Lower lobe of right lung (tissue), 2 donors: ENCODE measurements around the gene MYOCOS. TPM values are rescaled to one million over a fixed set of nuclear protein-coding genes. Genes with fewer than 3 reads are reported as not detected.
"Not testable (repeated sequence)": the region's sequence is repeated elsewhere in the genome, so short reads cannot be mapped to it uniquely, and the experiment has no call there.

Source experiments
- ATAC-seq, 2 donors: fragments of 200-7000 bp; cut with Tn5 transposase; one replicate each; pipeline ENCODE4 v1.9.1; 2020 to 2022; ENCODE audit warnings: mild to moderate bottlenecking in 2 of 2, moderate library complexity in 2 of 2
- DNase-seq: peaks from one replicate; pipeline ENCODE4 v3.0.0-alpha.2; 2020
- H3K27ac ChIP-seq: fragments of 200-600 bp; one replicate; pipeline ENCODE4 v1.8.0; 2022
- H3K27me3 ChIP-seq: fragments of 200-600 bp; one replicate; pipeline ENCODE4 v1.8.0; 2022; ENCODE audit warnings: low read depth
- H3K36me3 ChIP-seq: fragments of 200-600 bp; one replicate; pipeline ENCODE4 v1.8.0; 2022; ENCODE audit warnings: mild to moderate bottlenecking
- H3K4me1 ChIP-seq: fragments of 200-600 bp; one replicate; pipeline ENCODE4 v1.8.0; 2022
- H3K4me3 ChIP-seq: fragments of 200-600 bp; one replicate; pipeline ENCODE4 v1.8.0; 2022; ENCODE audit warnings: mild to moderate bottlenecking
- H3K9me3 ChIP-seq: fragments of 200-600 bp; one replicate; pipeline ENCODE4 v1.8.0; 2022
- CTCF ChIP-seq: fragments of 200-600 bp; IDR thresholded peaks from one replicate; pipeline ENCODE4 v1.8.0; 2022; ENCODE audit warnings: antibody characterized with exemption, mild to moderate bottlenecking
- intact Hi-C: fragments of 100-400 bp; cut with DNase I; formaldehyde crosslinking; loops from one replicate; pipeline ENCODE4 v1.11.0; 2022
- total RNA-seq: library from RNA; stranded (reverse); fragmentation: NEBNext Ultra II Directional; extraction: Animal tissue kit (Norgen Biotek cat#: 25700); gene quantifications from one replicate; pipeline ENCODE4 v1.2.1, GENCODE V29; 2021
- donor health status: DM: no; HTN: yes; CAD: no; lungs with severe emphysema.

Gene MYOCOS
- total RNA-seq, 1 donor from 2014 or later: 0.18 TPM

GRCh38 chr1:171596119-171596518 lies 25.9 kb upstream of the MYOCOS start:
- ATAC-seq: peak in 1 of 2 donors; percentile 54
- Histone ChIP-seq H3K27me3 (no peaks in the 10 kb centered on the region), H3K9me3 (no peaks in the 10 kb centered on the region), H3K36me3 (peaks cover 39% of the 10 kb centered on the region), H3K4me1 (no peaks in the 10 kb centered on the region), H3K4me3 (no peak overlapping the region), H3K27ac (no peak overlapping the region)
- intact Hi-C loops: no loop called here
- TF ChIP-seq CTCF: no peak
- no peak for DNase-seq

- intact Hi-C loops: no loop called here
- TF ChIP-seq CTCF: no peak
- H3K4me3 ChIP-seq: no peak overlapping the region
Observed at GRCh38 chr1:171596705-171597104, 25.3 kb upstream of the MYOCOS start.

GRCh38 chr1:171597203-171597602 lies 24.8 kb upstream of the MYOCOS start:
- peaks cover 28% of the 10 kb centered on the region for H3K36me3 ChIP-seq
- peak; percentile 32 to 67 for ATAC-seq
- TF ChIP-seq CTCF: no peak
- no peaks in the 10 kb centered on the region for H3K27me3 ChIP-seq
- intact Hi-C loops: no loop called here
- H3K27ac ChIP-seq: no peak overlapping the region
- no peak overlapping the region for H3K4me3 ChIP-seq
- no peak for DNase-seq
- H3K4me1 ChIP-seq: no peaks in the 10 kb centered on the region
- H3K9me3 ChIP-seq: no peaks in the 10 kb centered on the region

More at GRCh38 chr1:171596705-171597104, 25.3 kb upstream of the MYOCOS start:
- ATAC-seq (peak in 1 of 2 donors; percentile 48), DNase-seq (no peak)
- Histone ChIP-seq H3K36me3 (peaks cover 33% of the 10 kb centered on the region), H3K27me3 (no peaks in the 10 kb centered on the region), H3K4me1 (no peaks in the 10 kb centered on the region), H3K27ac (no peak overlapping the region), H3K9me3 (no peaks in the 10 kb centered on the region)

GRCh38 chr1:171600310-171600709 lies 21.7 kb upstream of the MYOCOS start:
- DNase-seq, H3K36me3 ChIP-seq, H3K4me1 ChIP-seq, H3K9me3 ChIP-seq, H3K27ac ChIP-seq, H3K27me3 ChIP-seq, H3K4me3 ChIP-seq, ATAC-seq, intact Hi-C loops: not testable (repeated sequence)

DNA sequence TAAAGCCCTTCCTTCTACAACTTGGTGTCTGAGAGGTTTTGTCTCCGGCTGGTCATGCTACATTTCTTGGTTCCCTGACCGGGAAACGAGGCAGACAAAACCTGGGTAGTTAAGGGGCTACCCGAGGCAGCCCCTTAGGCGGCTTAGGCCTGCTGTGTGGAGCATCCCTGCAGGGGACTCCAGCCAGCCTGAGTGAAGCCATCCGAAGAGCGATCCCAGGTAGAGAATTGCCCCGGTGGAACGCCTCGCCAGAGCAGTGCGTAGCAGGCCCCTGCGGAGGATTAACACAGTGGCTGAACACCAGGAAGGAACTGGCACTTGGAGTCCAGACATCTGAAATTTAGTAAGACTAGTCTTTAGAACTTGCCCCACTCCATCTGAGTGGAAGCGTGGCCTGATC lies 21.2 kb upstream of the MYOCOS start:
- Histone ChIP-seq H3K9me3 (no peaks in the 10 kb centered on the region), H3K27me3 (no peaks in the 10 kb centered on the region), H3K36me3 (no peaks in the 10 kb centered on the region), H3K4me3 (no peak overlapping the region), H3K4me1 (no peaks in the 10 kb centered on the region), H3K27ac (no peak overlapping the region)
- ATAC-seq: no peak
- no peak for DNase-seq
- TF ChIP-seq CTCF: no peak
- intact Hi-C loops: no loop called here

DNA sequence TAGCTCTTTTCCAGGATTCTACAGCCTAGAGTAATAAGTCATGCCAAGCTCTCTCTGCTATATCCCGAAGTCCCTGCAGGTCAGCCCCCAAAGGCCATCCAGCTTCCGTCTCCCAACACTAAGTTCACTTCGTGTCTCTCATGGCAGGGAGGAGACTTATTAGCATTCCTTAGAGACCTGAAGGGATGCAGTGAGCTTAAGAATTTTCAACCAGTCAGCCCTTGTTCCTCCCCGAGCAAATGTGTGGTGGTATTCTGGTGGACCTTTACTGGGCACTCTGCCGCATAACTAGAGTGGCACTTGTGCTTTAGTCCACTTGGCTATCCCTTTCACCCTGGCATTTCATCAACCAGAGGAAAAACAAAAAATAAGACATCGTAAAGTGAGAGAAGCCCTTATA lies 19.0 kb upstream of the MYOCOS start:
- ATAC-seq, intact Hi-C loops, H3K9me3 ChIP-seq, H3K27ac ChIP-seq, H3K27me3 ChIP-seq, H3K4me3 ChIP-seq, DNase-seq, H3K36me3 ChIP-seq, H3K4me1 ChIP-seq: not testable (repeated sequence)

DNA sequence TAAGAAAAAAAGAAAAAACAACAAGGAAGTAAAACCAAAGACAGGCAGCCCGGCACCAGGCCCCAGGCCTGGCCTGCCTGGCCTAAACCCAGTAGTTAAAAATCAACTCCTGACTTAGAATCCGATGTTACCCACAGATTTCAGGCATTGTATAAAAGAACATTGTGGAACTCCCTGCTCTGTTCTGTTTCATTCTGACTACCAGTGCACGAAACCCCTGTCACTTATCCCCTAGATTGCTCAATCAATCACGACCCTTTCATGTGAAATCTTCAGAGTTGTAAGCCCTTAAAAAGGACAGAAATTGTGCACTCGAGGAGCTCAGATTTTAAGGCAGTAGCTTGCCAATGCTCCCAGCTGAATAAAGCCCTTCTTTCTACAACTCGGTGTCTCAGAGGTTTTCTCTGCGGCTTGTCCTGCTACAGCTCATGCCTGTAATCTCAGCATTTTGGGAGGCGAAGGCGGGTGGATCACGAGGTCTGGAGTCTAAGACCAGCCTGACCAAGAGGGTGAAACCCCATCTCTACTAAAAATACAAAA lies 15.6 kb upstream of the MYOCOS start:
- H3K9me3 ChIP-seq: no peaks in the 10 kb centered on the region
- no peak for DNase-seq

More for the DNA sequence above, 15.6 kb upstream of the MYOCOS start:
- intact Hi-C loops: no loop called here
- ATAC-seq: no peak
- Histone ChIP-seq H3K27ac (no peak overlapping the region), H3K4me1 (no peaks in the 10 kb centered on the region), H3K4me3 (no peak overlapping the region), H3K36me3 (no peaks in the 10 kb centered on the region), H3K27me3 (no peaks in the 10 kb centered on the region)
- no peak for TF ChIP-seq CTCF
